H9 (cell line): Measurements from ENCODE around the gene TGIF1. TPM values are rescaled to one million over a fixed set of nuclear protein-coding genes. Genes with fewer than 3 reads are reported as not detected.

Source experiments
- DNase-seq: peaks from one replicate; pipeline ENCODE4 v3.0.0-alpha.2; 2017
- H2AFZ ChIP-seq: one replicate; pipeline ENCODE4 v1.6.1; 2013; ENCODE audit warnings: mild to moderate bottlenecking, low read length, control low read depth, moderate library complexity
- H2AK5ac ChIP-seq: 2 replicates; pipeline ENCODE4 v1.6.1; 2013; ENCODE audit warnings: low read length, control low read depth, mixed read lengths; ENCODE audit not compliant: insufficient read length
- H2BK120ac ChIP-seq: one replicate; pipeline ENCODE4 v1.6.1; 2013; ENCODE audit warnings: low read depth, mild to moderate bottlenecking, low read length, control low read depth, inconsistent platforms; ENCODE audit not compliant: poor library complexity, severe bottlenecking
- H2BK12ac ChIP-seq: 2 replicates; pipeline ENCODE4 v1.6.1; 2013; ENCODE audit warnings: low read length, control low read depth, mixed read lengths, low read depth; ENCODE audit not compliant: insufficient read length
- H2BK15ac ChIP-seq: 2 replicates; pipeline ENCODE4 v1.6.1; 2013; ENCODE audit warnings: low read depth, low read length, control low read depth
- H2BK20ac ChIP-seq: one replicate; pipeline ENCODE4 v1.6.1; 2013; ENCODE audit warnings: low read depth, mild to moderate bottlenecking, low read length, control low read depth, inconsistent platforms; ENCODE audit not compliant: poor library complexity, severe bottlenecking
- H2BK5ac ChIP-seq: 2 replicates; pipeline ENCODE4 v1.6.1; 2013; ENCODE audit warnings: low read length, control low read depth, mixed read lengths; ENCODE audit not compliant: insufficient read length
- H3K14ac ChIP-seq: 2 replicates; pipeline ENCODE4 v1.6.1; 2013; ENCODE audit warnings: low read length, control low read depth; ENCODE audit not compliant: insufficient read depth
- H3K18ac ChIP-seq: 2 replicates; pipeline ENCODE4 v1.6.1; 2013; ENCODE audit warnings: low read depth, mild to moderate bottlenecking, mixed read lengths, low read length, control low read depth; ENCODE audit not compliant: insufficient read length
- H3K23ac ChIP-seq: 2 replicates; pipeline ENCODE4 v1.6.1; 2013; ENCODE audit warnings: low read length, control low read depth, mixed read lengths, low read depth; ENCODE audit not compliant: insufficient read length
- H3K23me2 ChIP-seq: 2 replicates; pipeline ENCODE4 v1.6.1; 2013; ENCODE audit warnings: low read depth, mild to moderate bottlenecking, mixed read lengths, low read length, control low read depth; ENCODE audit not compliant: insufficient read length, poor library complexity, severe bottlenecking
- H3K27ac ChIP-seq: 2 replicates; pipeline ENCODE4 v1.5.1; 2013; ENCODE audit warnings: low read length, control low read depth, mixed read lengths, low read depth; ENCODE audit not compliant: insufficient read length
- H3K27me3 ChIP-seq: 2 replicates; pipeline ENCODE4 v1.6.1; 2013; ENCODE audit warnings: low read length, control low read depth, inconsistent platforms; ENCODE audit not compliant: insufficient read depth
- H3K4ac ChIP-seq: 2 replicates; pipeline ENCODE4 v1.6.1; 2013; ENCODE audit warnings: low read depth, mild to moderate bottlenecking, control low read depth, inconsistent platforms, low read length, moderate library complexity
- H3K4me1 ChIP-seq: 2 replicates; pipeline ENCODE4 v1.6.1; 2013; ENCODE audit warnings: low read length, control low read depth, inconsistent platforms; ENCODE audit not compliant: insufficient read depth
- H3K4me2 ChIP-seq: 2 replicates; pipeline ENCODE4 v1.6.1; 2013; ENCODE audit warnings: low read length, control low read depth, mixed read lengths; ENCODE audit not compliant: insufficient read length, insufficient read depth
- H3K56ac ChIP-seq: 2 replicates; pipeline ENCODE4 v1.6.1; 2013; ENCODE audit warnings: low read depth, mild to moderate bottlenecking, mixed read lengths, low read length, control low read depth; ENCODE audit not compliant: insufficient read length
- H3K79me1 ChIP-seq: 2 replicates; pipeline ENCODE4 v1.6.1; 2013; ENCODE audit warnings: low read depth, mild to moderate bottlenecking, moderate library complexity, low read length, control low read depth, inconsistent platforms; ENCODE audit not compliant: insufficient read depth, poor library complexity, severe bottlenecking
- H3K79me2 ChIP-seq: 2 replicates; pipeline ENCODE4 v1.6.1; 2013; ENCODE audit warnings: low read length, control low read depth, inconsistent platforms; ENCODE audit not compliant: insufficient read depth
- H3K9ac ChIP-seq: 2 replicates; pipeline ENCODE4 v1.6.1; 2013; ENCODE audit warnings: low read length, control low read depth, mixed read lengths; ENCODE audit not compliant: insufficient read length; ENCODE audit errors: extremely low read depth
- H3K9me3 ChIP-seq: one replicate; pipeline ENCODE4 v1.6.1; 2013; ENCODE audit warnings: low read depth, low read length, inconsistent platforms; ENCODE audit not compliant: control insufficient read depth
- H3T11ph ChIP-seq: one replicate; pipeline ENCODE4 v1.6.1; 2013; ENCODE audit warnings: mild to moderate bottlenecking, low read length, control low read depth, inconsistent platforms
- H4K20me1 ChIP-seq: one replicate; pipeline ENCODE4 v1.6.1; 2013; ENCODE audit not compliant: control insufficient read depth, insufficient read length, insufficient read depth
- H4K5ac ChIP-seq: 2 replicates; pipeline ENCODE4 v1.6.1; 2013; ENCODE audit warnings: low read depth, mild to moderate bottlenecking, mixed read lengths, low read length, control low read depth; ENCODE audit not compliant: insufficient read length
- H4K8ac ChIP-seq: replicated peaks from 2 replicates; pipeline ENCODE4 v1.6.1; 2013; ENCODE audit warnings: low read length, control low read depth, mixed read lengths, low read depth; ENCODE audit not compliant: insufficient read length
- H4K91ac ChIP-seq: 2 replicates; pipeline ENCODE4 v1.6.1; 2013; ENCODE audit warnings: low read depth, mild to moderate bottlenecking, moderate library complexity, mixed read lengths, low read length, control low read depth; ENCODE audit not compliant: insufficient read length
- H3K27ac Mint-ChIP-seq, 3 experiments: 2 replicates in 2 of 3; 3 replicates in 1 of 3; pipeline ENCODE4 v1.8.0; 2020 to 2021; ENCODE audit warnings: mixed read lengths in 3 of 3, mild to moderate bottlenecking in 1 of 3, moderate library complexity in 1 of 3
- H3K27me3 Mint-ChIP-seq: 2 replicates; pipeline ENCODE4 v1.8.0; 2021; ENCODE audit warnings: low read depth, mild to moderate bottlenecking, moderate library complexity, mixed read lengths
- H3K36me3 Mint-ChIP-seq, 3 experiments: 2 replicates in 2 of 3; 3 replicates in 1 of 3; pipeline ENCODE4 v1.8.0; 2020 to 2021; ENCODE audit warnings: low read depth in 3 of 3, mixed read lengths in 3 of 3; ENCODE audit not compliant: insufficient read depth in 1 of 3
- H3K4me1 Mint-ChIP-seq, 2 experiments: 2 replicates each; pipeline ENCODE4 v1.8.0; 2020; ENCODE audit warnings: mixed read lengths in 2 of 2
- H3K4me3 Mint-ChIP-seq, 2 experiments: 2 replicates in 1 of 2; 3 replicates in 1 of 2; pipeline ENCODE4 v1.8.0; 2020 to 2021; ENCODE audit warnings: mild to moderate bottlenecking in 2 of 2, mixed read lengths in 2 of 2, moderate library complexity in 1 of 2
- H3K9me3 Mint-ChIP-seq, 2 experiments: 2 replicates in 1 of 2; 3 replicates in 1 of 2; pipeline ENCODE4 v1.8.0; 2020; ENCODE audit warnings: mild to moderate bottlenecking in 2 of 2, mixed read lengths in 2 of 2, moderate library complexity in 1 of 2
- WGBS: extraction: QIAGEN DNeasy Blood & Tissue Kit; methylation state at CpG from one replicate; pipeline ENCODE4 v1.1.7; 2013; ENCODE audit warnings: missing lambda C conversion rate, low lambda C conversion rate, mixed read lengths; ENCODE audit not compliant: insufficient read length; ENCODE audit errors: extremely low coverage; 5-methylcytosine and 5-hydroxymethylcytosine counted together
- total RNA-seq: library from RNA; stranded (reverse); gene quantifications from 2 replicates; pipeline ENCODE4 v1.2.1, GENCODE V29; 2021
- TF ChIP-seq, protein P1 (sequence below): fragments of 200-600 bp; sonication (generic); conservative IDR thresholded peaks from 3 replicates; pipeline ENCODE4 v1.8.0; 2021; ENCODE audit warnings: antibody characterized with exemption, mild to moderate bottlenecking

TGIF1 gene
- total RNA-seq, 1 experiment from 2014 or later = 261 TPM

DNA sequence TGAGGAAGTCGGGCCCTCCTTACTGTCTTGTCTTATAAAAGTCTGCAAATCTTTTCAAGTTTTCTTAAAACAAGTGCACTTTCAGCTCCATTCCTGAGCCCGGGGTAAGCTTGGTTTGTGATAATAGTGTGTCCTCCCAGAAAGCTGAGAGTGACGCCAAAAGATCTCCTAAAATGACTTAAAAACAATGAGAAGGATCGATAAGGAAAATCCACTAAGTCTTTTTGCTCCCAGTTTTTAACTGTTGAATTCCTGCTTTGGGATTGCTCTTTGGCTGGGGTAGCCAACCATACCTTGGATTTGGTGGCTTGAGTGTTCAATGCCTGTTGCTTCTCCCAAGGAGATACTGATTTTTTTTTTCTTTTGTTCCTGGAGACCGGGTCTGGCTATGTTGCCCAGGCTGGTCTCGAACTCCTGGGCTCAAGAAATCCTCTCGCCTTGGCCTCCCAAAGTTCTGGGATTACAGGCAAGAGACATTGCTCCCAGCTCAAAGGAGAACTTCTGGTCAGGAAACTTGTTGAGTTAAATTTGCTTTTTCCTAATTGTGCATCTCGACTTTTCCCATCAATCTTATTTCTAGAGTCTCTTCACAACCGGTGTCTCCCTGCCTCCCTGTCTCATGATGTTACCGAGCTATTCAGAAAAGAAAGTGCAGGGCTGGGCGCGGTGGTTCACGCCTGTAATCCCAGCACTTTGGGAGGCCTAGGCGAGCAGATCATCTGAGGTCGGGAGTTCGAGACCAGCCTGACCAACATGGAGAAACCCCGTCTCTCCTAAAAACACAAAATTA is 3.0 kb downstream of the TGIF1 start:
- WGBS = no CpG with 5 or more reads among the region's 17 CpGs
- no peaks in the 10 kb centered on the region for H4K20me1 ChIP-seq

More for the DNA sequence above, 3.0 kb downstream of the TGIF1 start:
- Histone ChIP-seq H3K56ac (no peak overlapping the region), H3K23me2 (peaks cover 27% of the 10 kb centered on the region), H4K91ac (no peak overlapping the region), H4K5ac (no peak overlapping the region), H3K79me2 (peaks cover 47% of the 10 kb centered on the region; the same call in 1 of the 2 replicates), H3K23ac (no peak overlapping the region), H2BK5ac (no peak overlapping the region), H3T11ph (no peak overlapping the region), H2BK15ac (no peak overlapping the region), H4K8ac (no peak overlapping the region), H2AK5ac (no peak overlapping the region), H2BK20ac (no peak overlapping the region), H3K14ac (peak overlapping the region; percentile 49; the same call in 1 of the 2 replicates), H3K18ac (no peak overlapping the region), H3K9me3 (no peaks in the 10 kb centered on the region), H3K9ac (peak overlapping the region; percentile 96), H3K4ac (no peak overlapping the region), H3K27me3 (no peaks in the 10 kb centered on the region), H2BK12ac (no peak overlapping the region), H3K27ac (peak overlapping the region; percentile 62), H2BK120ac (no peak overlapping the region), H3K79me1 (peaks cover 4% of the 10 kb centered on the region), H3K4me2 (peak overlapping the region; percentile 97), H2AFZ (no peak overlapping the region), H3K4me1 (peaks cover 8% of the 10 kb centered on the region; the same call in 1 of the 2 replicates)
- TF ChIP-seq, protein P1, sequence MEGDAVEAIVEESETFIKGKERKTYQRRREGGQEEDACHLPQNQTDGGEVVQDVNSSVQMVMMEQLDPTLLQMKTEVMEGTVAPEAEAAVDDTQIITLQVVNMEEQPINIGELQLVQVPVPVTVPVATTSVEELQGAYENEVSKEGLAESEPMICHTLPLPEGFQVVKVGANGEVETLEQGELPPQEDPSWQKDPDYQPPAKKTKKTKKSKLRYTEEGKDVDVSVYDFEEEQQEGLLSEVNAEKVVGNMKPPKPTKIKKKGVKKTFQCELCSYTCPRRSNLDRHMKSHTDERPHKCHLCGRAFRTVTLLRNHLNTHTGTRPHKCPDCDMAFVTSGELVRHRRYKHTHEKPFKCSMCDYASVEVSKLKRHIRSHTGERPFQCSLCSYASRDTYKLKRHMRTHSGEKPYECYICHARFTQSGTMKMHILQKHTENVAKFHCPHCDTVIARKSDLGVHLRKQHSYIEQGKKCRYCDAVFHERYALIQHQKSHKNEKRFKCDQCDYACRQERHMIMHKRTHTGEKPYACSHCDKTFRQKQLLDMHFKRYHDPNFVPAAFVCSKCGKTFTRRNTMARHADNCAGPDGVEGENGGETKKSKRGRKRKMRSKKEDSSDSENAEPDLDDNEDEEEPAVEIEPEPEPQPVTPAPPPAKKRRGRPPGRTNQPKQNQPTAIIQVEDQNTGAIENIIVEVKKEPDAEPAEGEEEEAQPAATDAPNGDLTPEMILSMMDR = no peak
- Mint-ChIP-seq H3K4me3 (peak overlapping the region; percentile 98 to 99), H3K27me3 (peaks cover 2% of the 10 kb centered on the region; the same call in 1 of the 2 replicates), H3K9me3 (peaks cover 4 to 17% of the 10 kb centered on the region in 2 experiments; a peak in 4 of 5 replicates), H3K36me3 (peaks cover 53 to 60% (median 59%) of the 10 kb centered on the region in 3 experiments), H3K27ac (peak overlapping the region; percentile 97 to 99 (median 97)), H3K4me1 (peaks cover 38 to 40% of the 10 kb centered on the region in 2 experiments)
- no peak for DNase-seq
